GM21576 (cell line): ENCODE data around the gene ZFP2.
A peak's percentile ranks its signal among the peaks of the same experiment; 100 is the strongest.
"Not testable (repeated sequence)": the region's sequence is repeated elsewhere in the genome, so short reads cannot be mapped to it uniquely, and the experiment has no call there.

Experiments used
- ATAC-seq: cut with Tn5 transposase; IDR thresholded peaks from one replicate; pipeline ENCODE4 v1.9.1; 2021; ENCODE audit warnings: mild to moderate bottlenecking, moderate library complexity; ENCODE audit not compliant: unreplicated experiment

Gene ZFP2

GRCh38 chr5:178895615-178896571, at the start of gene ZFP2:
Gene ZFP2 (plus strand): TSS chr5:178895913. CDS start chr5:178931314, 35,401 bp downstream.
- ATAC-seq = peak; percentile 81

- no peak for ATAC-seq
Measured at GRCh38 chr5:178849316-178849715, 46.4 kb upstream of the ZFP2 start.

DNA sequence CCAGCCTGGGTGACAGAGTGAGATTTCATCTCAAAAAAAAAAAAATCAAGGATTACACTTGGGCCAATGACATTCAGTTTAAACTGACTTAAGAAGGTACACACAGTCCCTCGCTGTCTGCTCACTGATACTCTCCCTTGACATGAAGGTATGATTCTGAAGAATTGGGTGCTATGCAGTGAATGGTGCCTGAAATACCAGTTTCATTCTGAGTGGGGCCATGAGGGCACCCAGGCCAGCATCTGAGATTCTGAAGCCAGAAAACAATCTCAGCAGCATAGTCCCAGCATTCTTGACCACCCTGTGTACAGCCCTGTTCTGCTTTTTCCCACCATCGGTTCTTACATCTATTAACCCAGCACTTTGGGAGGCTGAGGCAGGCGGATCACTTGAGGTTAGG, 43.8 kb upstream of the ZFP2 start:
- no peak for ATAC-seq

DNA sequence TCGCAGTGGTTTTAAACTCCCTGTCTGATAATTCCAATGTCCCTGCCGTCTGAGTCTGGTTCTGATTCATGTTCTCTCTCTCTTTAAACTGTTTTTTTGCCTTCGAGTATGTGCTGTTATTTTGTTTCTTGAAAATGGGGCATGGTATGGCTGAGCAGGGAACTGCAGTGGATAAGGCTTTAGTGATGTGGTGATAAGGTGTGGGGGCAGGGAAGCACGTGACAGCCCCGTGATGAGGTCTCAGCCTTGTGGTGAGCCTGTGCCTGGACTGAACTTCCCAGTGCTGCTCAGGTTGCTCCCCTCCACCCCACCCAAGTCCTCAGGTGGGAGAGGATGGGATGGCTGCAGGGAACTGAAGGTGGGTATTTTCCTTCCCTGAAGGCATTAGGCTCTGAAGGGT, 41.4 kb upstream of the ZFP2 start:
- no peak for ATAC-seq

DNA sequence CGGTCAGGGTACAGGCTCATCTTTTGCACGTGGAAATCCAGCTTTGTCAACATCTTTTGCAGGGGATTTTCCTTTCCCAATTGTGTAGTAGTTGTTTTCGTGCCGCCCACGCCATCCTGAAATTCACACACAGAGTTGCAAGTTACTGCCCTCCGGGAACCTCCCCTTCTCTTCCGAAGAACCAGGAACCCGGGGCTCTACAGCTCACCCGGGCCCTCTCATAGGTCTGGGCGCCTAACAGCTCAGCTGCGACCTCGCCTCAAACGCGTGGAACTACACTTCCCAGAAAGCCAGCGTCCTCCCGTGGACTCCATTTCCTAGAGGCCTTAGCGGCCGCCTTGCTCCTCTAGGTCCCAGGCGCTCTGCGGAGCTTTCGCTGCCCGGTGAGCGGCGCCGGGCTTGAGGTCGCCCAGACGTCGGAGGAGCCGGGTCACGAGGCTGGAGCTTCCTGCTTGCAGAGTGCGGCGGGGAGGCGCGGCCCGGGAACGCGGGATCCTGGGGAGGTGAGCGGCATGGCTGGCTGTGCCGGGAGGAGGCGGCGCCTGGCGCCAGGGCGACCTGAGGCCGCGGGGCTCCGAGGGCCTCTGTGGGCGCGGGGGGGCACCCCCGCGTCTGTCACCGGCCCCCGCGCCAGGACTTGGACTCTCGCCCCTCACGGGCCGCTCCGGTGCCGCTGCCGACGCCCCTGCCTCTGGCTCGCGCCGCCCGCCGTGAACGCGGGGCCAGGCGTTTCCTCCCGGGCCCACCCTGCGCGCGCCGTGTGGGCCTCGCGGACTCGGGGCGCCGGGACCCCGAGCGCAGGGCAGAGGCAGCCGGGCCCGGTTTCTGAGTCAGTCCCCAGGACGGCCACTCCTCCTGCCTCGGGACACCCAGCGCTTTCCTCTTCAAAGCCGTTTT, 35.8 kb upstream of the ZFP2 start, which contains the start of gene ZNF354B:
ZNF354B (plus strand) TSS at position 329 of the 897 bp plus-strand sequence. CDS start 1,095 bp downstream, outside the sequence.
- peak; percentile 98 for ATAC-seq

DNA sequence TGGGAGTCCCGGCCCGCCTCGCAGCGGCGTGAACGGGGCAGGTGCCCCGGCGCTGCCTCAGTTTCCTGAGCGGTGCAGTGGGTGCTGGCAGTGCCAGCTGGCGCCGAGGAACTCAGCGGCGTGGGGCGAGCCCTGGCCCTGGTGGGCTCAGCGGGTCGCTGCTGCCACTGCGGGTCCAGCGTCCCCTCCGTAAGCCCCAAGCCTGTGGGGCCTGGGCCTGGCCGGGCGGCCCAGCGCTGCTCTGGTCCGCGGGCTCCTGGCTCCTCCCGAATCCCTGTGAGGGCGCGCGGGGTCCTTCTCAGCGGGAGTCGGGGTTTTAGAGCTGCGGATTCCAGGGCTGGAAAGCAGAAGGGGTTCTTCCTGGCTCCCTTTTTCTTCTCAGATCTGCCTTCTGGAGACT, 35.1 kb upstream of the ZFP2 start:
- ATAC-seq = peak; percentile 3

- ATAC-seq = no peak
Measured at GRCh38 chr5:178861627-178862026, 34.1 kb upstream of the ZFP2 start.

DNA sequence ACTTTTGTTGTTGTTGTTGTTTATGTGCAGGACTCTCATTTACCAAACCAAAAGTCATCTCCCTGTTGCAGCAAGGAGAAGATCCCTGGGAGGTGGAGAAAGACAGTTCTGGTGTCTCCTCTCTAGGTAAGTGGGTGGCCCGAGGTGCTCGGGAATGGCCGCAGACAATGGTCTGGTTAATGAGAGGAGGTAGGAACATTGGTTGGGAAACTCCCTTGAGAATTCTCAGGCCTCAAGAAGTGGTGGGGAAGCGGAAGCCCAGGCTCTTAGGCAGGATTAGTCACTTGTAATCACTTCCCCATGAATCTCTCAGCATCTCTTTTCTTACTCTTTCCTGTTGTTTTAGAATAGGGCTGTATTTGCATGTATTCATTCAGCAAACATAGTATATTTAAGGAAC, 28.8 kb upstream of the ZFP2 start:
- ATAC-seq = no peak

DNA sequence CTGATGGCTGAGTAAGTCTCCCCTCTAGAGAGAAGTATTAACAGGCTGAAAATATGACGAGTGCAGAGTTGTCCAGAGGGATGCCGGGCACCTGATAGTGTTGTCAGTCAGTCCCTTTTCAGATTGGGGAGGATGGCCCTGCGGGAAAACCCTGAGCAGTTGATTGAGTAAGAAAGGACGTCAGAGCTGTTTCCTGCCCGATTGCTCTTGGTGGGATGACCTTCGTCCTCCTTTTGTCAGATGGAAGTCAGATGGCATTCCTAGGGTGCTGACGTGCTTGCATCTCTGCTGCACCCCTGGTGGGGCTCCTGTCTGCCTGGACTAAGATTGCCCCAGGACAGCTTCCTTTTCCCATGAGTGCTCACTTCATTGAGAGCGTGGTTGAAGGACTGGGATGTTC, 26.1 kb upstream of the ZFP2 start:
- ATAC-seq = no peak

- no peak for ATAC-seq
Measured at GRCh38 chr5:178870411-178870810, 25.3 kb upstream of the ZFP2 start.

DNA sequence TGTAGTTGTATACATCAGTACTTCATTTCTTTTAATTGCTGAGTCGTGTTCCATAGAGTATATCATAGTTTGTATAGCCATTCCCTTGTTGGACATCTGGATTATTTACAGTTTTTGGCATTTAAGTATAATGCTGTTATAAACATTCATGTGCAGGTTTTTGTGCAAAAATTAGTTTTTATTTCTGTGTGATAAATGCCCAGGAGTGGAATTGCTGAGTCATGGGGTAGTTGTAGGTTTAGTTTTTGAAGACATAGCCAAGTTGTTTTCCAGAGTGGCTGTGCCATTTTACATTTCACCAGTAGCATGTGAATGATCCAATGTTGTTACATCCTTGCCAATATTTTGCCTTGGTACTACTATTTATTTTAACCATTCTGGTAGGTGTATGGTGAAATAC, 23.4 kb upstream of the ZFP2 start:
- no peak for ATAC-seq

GRCh38 chr5:178883115-178883694, 12.5 kb upstream of the ZFP2 start:
- ATAC-seq = not testable (repeated sequence)

DNA sequence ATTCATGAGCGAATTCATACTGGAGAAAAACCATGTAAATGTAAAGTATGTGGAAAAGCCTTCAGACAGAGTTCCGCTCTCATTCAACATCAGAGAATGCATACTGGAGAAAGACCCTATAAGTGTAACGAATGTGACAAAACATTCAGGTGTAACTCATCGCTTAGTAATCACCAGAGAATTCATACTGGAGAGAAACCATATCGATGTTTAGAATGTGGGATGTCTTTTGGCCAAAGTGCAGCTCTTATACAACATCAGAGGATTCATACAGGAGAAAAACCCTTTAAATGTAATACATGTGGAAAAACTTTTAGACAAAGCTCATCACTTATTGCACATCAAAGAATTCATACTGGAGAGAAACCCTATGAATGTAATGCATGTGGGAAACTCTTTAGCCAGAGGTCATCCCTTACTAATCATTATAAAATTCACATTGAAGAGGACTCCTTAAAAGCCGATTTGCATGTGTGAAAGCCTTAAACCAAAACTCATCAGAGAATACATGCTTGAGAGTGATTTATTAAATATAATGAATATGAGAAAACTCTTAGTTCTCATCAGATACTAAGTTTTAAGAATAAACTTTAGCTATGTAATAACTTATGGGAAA, 11.8 kb upstream of the ZFP2 start:
- no peak for ATAC-seq

DNA sequence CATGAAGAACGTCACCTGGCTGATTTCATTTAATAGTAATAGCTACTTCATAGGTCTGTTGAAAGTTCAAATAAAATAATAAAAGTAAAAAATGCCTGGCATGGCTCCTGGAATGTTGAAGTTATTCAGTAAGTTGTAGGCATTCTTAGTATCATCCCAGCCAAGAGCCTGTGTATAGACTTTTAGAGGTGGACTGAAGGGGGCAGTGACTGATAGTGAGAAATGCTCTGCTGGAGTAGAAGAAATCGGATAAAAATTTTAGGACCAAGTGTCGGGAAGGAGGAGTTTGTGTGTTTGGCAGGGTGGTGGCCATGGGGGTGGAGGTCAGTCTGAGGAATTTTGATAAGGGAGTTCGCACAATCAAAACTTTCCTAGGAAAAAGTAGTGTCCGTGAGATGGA, 3.6 kb downstream of the ZFP2 start:
- ATAC-seq = no peak

DNA sequence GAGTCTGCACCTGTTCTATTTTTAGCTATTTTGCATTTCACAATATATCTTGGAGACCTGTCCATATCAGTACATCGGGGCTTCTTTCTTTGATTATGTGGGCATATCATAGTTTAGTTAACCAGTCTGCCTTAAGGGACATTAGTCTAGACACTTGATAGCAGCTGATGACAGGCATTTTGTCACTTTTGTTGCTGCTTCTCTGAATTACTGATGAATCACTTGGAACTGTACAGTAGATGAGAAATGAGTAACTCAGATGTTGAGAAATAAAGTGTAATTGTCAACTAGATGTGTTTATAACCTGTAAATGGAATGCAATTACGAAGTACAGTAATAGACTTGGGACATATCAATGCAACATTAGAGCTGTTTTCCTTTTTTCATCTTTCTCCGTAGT, 7.1 kb downstream of the ZFP2 start:
- ATAC-seq = no peak

GRCh38 chr5:178931846-178932760, 36.4 kb downstream of the ZFP2 start:
- no peak for ATAC-seq

GRCh38 chr5:178940569-178941360, 45.1 kb downstream of the ZFP2 start, which contains the start of gene ZNF454:
Gene ZNF454 (plus strand): TSS chr5:178941198. CDS start chr5:178942792, 1,594 bp downstream.
- ATAC-seq = no peak

DNA sequence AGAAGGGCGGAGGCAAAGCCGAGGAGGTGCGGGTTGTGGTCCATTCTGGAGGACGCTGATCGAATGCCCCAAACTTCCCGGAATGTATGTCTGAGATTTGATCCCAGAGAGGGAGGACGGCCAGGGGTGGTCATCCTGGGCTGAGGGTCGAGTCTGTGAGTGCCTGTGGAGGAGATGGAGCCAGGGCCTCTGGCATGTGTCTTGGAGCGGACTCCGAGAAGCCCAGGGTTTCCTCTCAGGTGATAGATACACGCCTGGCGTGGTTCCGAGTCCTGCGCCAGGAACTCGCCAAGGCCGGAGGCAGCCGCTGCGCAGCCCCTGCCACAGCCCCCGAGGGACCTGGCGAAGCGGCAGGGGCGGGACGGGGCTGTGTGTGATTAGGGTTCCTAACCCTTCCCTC, 45.6 kb downstream of the ZFP2 start:
- no peak for ATAC-seq
